SK-N-SH treated with all-trans-retinoic acid at 6 μM for 48 hours (cell line): ENCODE results near the gene STIMATE.

Experiments used
- ATAC-seq: fragments of 200-7000 bp; cut with Tn5 transposase; 3 replicates; pipeline ENCODE4 v1.9.1; 2020; ENCODE audit warnings: mild to moderate bottlenecking, moderate library complexity
- ARNTL ChIP-seq: fragments of 450-650 bp; formaldehyde crosslinking; IDR thresholded peaks from 2 replicates; pipeline ENCODE4 v1.5.0; 2020; ENCODE audit warnings: low read depth, mild to moderate bottlenecking, moderate library complexity, borderline replicate concordance
- CSDC2 ChIP-seq: fragments of 250-450 bp; sonication (Bioruptor Pico); IDR thresholded peaks from 2 replicates; pipeline ENCODE4 v1.5.0; 2020; ENCODE audit warnings: mild to moderate bottlenecking, moderate library complexity
- ESRRG ChIP-seq: fragments of 250-450 bp; sonication (Bioruptor Pico); IDR thresholded peaks from 2 replicates; pipeline ENCODE4 v1.6.1; 2021; ENCODE audit warnings: mild to moderate bottlenecking
- GLIS3 ChIP-seq: fragments of 250-450 bp; sonication (Bioruptor Pico); IDR thresholded peaks from 2 replicates; pipeline ENCODE4 v1.5.0; 2020; ENCODE audit warnings: mild to moderate bottlenecking, moderate library complexity
- ISL1 ChIP-seq: fragments of 250-450 bp; sonication (Bioruptor Pico); IDR thresholded peaks from 2 replicates; pipeline ENCODE4 v2.1.2; 2022; ENCODE audit warnings: mild to moderate bottlenecking, moderate library complexity
- OSR1 ChIP-seq: fragments of 250-450 bp; sonication (Bioruptor Pico); IDR thresholded peaks from 2 replicates; pipeline ENCODE4 v1.8.0; 2022; ENCODE audit warnings: moderate library complexity, mild to moderate bottlenecking, inconsistent platforms
- PPARA ChIP-seq: fragments of 250-450 bp; sonication (Bioruptor Pico); IDR thresholded peaks from 2 replicates; pipeline ENCODE4 v1.5.0; 2020; ENCODE audit warnings: mild to moderate bottlenecking, borderline replicate concordance
- SNAI2 ChIP-seq: fragments of 250-450 bp; sonication (Bioruptor Pico); IDR thresholded peaks from 2 replicates; pipeline ENCODE4 v1.5.0; 2020; ENCODE audit warnings: mild to moderate bottlenecking, moderate library complexity
- TOX ChIP-seq: fragments of 250-450 bp; sonication (Bioruptor Pico); IDR thresholded peaks from 2 replicates; pipeline ENCODE4 v1.8.0; 2021; ENCODE audit warnings: mild to moderate bottlenecking, moderate library complexity, borderline replicate concordance
- ZC3H10 ChIP-seq: fragments of 250-450 bp; sonication (Bioruptor Pico); IDR thresholded peaks from 2 replicates; pipeline ENCODE4 v1.5.1; 2021; ENCODE audit warnings: mild to moderate bottlenecking, moderate library complexity
- ZFP30 ChIP-seq: fragments of 450-650 bp; formaldehyde crosslinking; IDR thresholded peaks from 2 replicates; pipeline ENCODE4 v1.5.0; 2022; ENCODE audit warnings: mild to moderate bottlenecking, moderate library complexity
- ZNF565 ChIP-seq: fragments of 450-650 bp; formaldehyde crosslinking; conservative IDR thresholded peaks from 2 replicates; pipeline ENCODE4 v1.5.0; 2020; ENCODE audit warnings: low read depth, mild to moderate bottlenecking, moderate library complexity
- ZNF70 ChIP-seq: fragments of 450-650 bp; formaldehyde crosslinking; IDR thresholded peaks from 2 replicates; pipeline ENCODE4 v1.5.0; 2020; ENCODE audit warnings: mild to moderate bottlenecking, moderate library complexity
- ZNF8 ChIP-seq: fragments of 450-650 bp; formaldehyde crosslinking; IDR thresholded peaks from 2 replicates; pipeline ENCODE4 v1.5.0; 2020; ENCODE audit warnings: mild to moderate bottlenecking, moderate library complexity
- TF ChIP-seq, protein P1 (sequence below): fragments of 250-450 bp; sonication (Bioruptor Pico); IDR thresholded peaks from 2 replicates; pipeline ENCODE4 v1.5.1; 2021; ENCODE audit warnings: mild to moderate bottlenecking, moderate library complexity
- TF ChIP-seq, protein P2 (sequence below): fragments of 250-450 bp; sonication (Bioruptor Pico); IDR thresholded peaks from 2 replicates; pipeline ENCODE4 v1.5.0; 2020; ENCODE audit warnings: mild to moderate bottlenecking, moderate library complexity
- TF ChIP-seq, protein P3 (sequence below): fragments of 250-450 bp; sonication (Bioruptor Pico); IDR thresholded peaks from 2 replicates; pipeline ENCODE4 v1.8.0; 2021; ENCODE audit warnings: low read depth, mild to moderate bottlenecking, moderate library complexity, borderline replicate concordance
- TF ChIP-seq, protein P4 (sequence below): fragments of 250-450 bp; sonication (Bioruptor Pico); IDR thresholded peaks from 2 replicates; pipeline ENCODE4 v1.8.0; 2020; ENCODE audit warnings: mild to moderate bottlenecking, moderate library complexity, borderline replicate concordance
- TF ChIP-seq, protein P5 (sequence below): fragments of 250-450 bp; sonication (Bioruptor Pico); IDR thresholded peaks from 2 replicates; pipeline ENCODE4 v1.5.1; 2020; ENCODE audit warnings: low read depth, mild to moderate bottlenecking, moderate library complexity

The STIMATE gene

DNA sequence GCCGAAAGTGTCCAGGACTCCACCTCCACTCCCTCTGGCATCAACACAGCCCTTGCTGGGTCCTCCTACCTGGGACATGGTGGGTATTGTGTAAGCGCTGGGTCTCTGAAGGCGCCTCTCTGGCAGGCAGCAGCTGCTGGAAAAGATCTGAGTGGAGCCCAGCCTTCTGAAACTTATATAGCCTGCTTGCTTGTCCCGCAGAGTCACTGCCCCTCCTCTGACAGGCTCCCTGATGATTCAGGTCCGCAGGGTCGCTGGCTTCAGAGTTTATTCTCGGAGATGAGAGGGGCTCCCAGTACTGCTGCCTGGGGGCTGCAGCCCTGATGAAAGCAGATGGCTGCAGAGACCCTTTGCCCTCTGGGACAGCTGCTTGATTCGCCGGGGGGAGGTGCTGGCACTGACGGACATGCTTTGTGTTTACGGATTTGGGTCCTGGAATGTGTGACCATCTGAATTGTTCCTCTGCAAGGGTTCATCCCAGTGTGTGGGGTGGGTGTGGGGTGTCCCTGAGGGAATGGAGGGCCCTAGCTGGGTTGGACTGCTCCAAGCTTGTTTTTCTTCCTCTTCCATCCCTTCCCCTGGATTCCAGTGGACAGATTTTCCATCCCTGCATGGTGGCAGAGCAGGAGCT lies 62.4 kb downstream of the STIMATE start, which contains the start of gene MUSTN1:
Gene MUSTN1 (minus strand): TSS at position 149 of the 631 bp plus-strand sequence. CDS start 71 bp downstream, at position 78.
- no peak for ATAC-seq
- TF ChIP-seq, protein P1, sequence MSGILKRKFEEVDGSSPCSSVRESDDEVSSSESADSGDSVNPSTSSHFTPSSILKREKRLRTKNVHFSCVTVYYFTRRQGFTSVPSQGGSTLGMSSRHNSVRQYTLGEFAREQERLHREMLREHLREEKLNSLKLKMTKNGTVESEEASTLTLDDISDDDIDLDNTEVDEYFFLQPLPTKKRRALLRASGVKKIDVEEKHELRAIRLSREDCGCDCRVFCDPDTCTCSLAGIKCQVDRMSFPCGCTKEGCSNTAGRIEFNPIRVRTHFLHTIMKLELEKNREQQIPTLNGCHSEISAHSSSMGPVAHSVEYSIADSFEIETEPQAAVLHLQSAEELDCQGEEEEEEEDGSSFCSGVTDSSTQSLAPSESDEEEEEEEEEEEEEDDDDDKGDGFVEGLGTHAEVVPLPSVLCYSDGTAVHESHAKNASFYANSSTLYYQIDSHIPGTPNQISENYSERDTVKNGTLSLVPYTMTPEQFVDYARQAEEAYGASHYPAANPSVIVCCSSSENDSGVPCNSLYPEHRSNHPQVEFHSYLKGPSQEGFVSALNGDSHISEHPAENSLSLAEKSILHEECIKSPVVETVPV (CRISPR knock-in tag) = no peak
- TF ChIP-seq ARNTL (CRISPR knock-in tag) (no peak), TOX (CRISPR knock-in tag) (no peak), ZC3H10 (no peak), ESRRG (CRISPR knock-in tag) (no peak)

DNA sequence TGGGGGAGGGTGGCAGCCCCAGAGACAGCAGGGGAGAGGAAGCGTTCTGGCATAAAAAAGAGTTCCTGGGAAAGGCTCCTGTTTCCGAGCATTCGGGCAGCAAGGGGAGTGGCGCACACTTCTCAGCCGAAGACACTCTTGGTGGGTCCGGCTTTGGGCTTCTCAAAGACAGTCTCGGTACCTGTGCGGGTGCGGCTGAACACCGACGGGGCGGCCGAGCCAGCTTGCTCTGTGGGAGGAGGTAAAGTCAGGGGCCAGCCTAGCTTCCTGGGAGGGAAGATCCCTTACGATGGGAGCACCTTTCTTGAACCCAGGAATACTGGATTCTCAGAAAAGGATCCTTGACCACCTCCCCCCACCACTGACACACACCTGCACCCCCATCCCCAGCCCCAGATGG lies 64.1 kb downstream of the STIMATE start:
- ATAC-seq = no peak
- TF ChIP-seq, protein P1 (CRISPR knock-in tag) = no peak
- TF ChIP-seq ARNTL (CRISPR knock-in tag) = no peak
- TF ChIP-seq TOX (CRISPR knock-in tag) = no peak
- no peak for TF ChIP-seq ZFP30 (CRISPR knock-in tag)
- TF ChIP-seq SNAI2 (CRISPR knock-in tag) = no peak
- TF ChIP-seq ZNF70 = no peak
- no peak for TF ChIP-seq GLIS3
- TF ChIP-seq ESRRG (CRISPR knock-in tag) = no peak
- TF ChIP-seq, protein P2, sequence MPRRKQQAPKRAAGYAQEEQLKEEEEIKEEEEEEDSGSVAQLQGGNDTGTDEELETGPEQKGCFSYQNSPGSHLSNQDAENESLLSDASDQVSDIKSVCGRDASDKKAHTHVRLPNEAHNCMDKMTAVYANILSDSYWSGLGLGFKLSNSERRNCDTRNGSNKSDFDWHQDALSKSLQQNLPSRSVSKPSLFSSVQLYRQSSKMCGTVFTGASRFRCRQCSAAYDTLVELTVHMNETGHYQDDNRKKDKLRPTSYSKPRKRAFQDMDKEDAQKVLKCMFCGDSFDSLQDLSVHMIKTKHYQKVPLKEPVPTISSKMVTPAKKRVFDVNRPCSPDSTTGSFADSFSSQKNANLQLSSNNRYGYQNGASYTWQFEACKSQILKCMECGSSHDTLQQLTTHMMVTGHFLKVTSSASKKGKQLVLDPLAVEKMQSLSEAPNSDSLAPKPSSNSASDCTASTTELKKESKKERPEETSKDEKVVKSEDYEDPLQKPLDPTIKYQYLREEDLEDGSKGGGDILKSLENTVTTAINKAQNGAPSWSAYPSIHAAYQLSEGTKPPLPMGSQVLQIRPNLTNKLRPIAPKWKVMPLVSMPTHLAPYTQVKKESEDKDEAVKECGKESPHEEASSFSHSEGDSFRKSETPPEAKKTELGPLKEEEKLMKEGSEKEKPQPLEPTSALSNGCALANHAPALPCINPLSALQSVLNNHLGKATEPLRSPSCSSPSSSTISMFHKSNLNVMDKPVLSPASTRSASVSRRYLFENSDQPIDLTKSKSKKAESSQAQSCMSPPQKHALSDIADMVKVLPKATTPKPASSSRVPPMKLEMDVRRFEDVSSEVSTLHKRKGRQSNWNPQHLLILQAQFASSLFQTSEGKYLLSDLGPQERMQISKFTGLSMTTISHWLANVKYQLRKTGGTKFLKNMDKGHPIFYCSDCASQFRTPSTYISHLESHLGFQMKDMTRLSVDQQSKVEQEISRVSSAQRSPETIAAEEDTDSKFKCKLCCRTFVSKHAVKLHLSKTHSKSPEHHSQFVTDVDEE (CRISPR knock-in tag) = no peak
- no peak for TF ChIP-seq ZNF565 (CRISPR knock-in tag)

DNA sequence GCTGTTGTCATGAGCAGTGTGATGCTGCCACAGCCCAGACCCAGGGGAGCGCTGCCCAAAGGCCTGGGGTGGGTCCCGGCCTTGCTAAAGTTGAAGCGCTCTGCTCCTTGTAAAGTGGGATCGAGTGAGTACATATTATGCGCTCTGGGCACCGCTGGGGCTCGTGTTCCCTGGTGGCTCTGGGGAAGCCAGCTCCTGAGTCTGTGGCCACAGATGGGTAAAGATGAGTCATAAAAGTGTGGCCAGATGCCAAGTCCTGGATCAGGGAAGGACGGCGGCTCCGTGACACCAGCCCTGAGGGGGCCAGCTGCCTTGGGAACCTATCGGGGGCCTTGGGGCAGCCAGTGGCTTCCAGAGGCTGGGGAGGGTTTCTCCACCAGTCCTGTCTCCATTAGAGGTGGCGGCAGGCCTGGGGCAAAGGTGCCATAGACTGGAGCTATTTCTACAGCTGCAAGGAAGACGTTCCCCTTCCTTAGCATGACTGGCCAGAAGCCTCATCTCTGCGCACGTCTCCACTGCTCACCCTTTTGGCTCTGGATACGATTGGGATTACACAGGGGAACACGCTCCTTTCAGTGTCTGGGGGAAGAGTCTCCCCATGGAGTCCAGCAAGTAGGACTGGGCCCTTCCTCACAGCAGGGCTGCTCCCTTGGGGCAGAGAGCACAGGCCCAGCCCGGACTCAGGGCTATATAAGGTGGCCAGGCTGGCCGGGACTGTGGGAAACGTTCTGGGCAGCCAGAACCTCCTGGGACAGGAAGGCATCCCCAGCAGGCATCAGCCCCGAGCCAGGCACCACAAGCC lies 65.6 kb downstream of the STIMATE start:
- peak; percentile 87 for ATAC-seq
- TF ChIP-seq PPARA (no peak), OSR1 (CRISPR knock-in tag) (no peak), CSDC2 (no peak), ISL1 (CRISPR knock-in tag) (no peak), GLIS3 (no peak), ZFP30 (CRISPR knock-in tag) (no peak), ZNF70 (no peak), ZC3H10 (no peak), ZNF565 (CRISPR knock-in tag) (no peak), ZNF8 (no peak)
- TF ChIP-seq, protein P3, sequence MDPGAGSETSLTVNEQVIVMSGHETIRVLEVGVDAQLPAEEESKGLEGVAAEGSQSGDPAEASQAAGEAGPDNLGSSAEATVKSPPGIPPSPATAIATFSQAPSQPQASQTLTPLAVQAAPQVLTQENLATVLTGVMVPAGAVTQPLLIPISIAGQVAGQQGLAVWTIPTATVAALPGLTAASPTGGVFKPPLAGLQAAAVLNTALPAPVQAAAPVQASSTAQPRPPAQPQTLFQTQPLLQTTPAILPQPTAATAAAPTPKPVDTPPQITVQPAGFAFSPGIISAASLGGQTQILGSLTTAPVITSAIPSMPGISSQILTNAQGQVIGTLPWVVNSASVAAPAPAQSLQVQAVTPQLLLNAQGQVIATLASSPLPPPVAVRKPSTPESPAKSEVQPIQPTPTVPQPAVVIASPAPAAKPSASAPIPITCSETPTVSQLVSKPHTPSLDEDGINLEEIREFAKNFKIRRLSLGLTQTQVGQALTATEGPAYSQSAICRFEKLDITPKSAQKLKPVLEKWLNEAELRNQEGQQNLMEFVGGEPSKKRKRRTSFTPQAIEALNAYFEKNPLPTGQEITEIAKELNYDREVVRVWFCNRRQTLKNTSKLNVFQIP (CRISPR knock-in tag) = no peak
- TF ChIP-seq, protein P4, sequence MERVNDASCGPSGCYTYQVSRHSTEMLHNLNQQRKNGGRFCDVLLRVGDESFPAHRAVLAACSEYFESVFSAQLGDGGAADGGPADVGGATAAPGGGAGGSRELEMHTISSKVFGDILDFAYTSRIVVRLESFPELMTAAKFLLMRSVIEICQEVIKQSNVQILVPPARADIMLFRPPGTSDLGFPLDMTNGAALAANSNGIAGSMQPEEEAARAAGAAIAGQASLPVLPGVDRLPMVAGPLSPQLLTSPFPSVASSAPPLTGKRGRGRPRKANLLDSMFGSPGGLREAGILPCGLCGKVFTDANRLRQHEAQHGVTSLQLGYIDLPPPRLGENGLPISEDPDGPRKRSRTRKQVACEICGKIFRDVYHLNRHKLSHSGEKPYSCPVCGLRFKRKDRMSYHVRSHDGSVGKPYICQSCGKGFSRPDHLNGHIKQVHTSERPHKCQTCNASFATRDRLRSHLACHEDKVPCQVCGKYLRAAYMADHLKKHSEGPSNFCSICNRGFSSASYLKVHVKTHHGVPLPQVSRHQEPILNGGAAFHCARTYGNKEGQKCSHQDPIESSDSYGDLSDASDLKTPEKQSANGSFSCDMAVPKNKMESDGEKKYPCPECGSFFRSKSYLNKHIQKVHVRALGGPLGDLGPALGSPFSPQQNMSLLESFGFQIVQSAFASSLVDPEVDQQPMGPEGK (CRISPR knock-in tag) = no peak
- TF ChIP-seq, protein P5, sequence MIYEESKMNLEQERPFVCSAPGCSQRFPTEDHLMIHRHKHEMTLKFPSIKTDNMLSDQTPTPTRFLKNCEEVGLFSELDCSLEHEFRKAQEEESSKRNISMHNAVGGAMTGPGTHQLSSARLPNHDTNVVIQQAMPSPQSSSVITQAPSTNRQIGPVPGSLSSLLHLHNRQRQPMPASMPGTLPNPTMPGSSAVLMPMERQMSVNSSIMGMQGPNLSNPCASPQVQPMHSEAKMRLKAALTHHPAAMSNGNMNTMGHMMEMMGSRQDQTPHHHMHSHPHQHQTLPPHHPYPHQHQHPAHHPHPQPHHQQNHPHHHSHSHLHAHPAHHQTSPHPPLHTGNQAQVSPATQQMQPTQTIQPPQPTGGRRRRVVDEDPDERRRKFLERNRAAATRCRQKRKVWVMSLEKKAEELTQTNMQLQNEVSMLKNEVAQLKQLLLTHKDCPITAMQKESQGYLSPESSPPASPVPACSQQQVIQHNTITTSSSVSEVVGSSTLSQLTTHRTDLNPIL (CRISPR knock-in tag) = no peak
- TF ChIP-seq, protein P2 (CRISPR knock-in tag) = no peak
- TF ChIP-seq, protein P1 (CRISPR knock-in tag) = no peak
